Duodenal mucosa (tissue), 2 donors: ENCODE data around the gene HLA-E.
"Not testable (repeated sequence)": the region's sequence is repeated elsewhere in the genome, so short reads cannot be mapped to it uniquely, and the experiment has no call there.

Experiments
- H3K27ac ChIP-seq: one replicate; pipeline ENCODE4 v1.7.0; 2013; ENCODE audit warnings: low read depth, low read length
- H3K27me3 ChIP-seq, 2 donors: one replicate each; pipeline ENCODE4 v1.7.0; 2013; ENCODE audit warnings: low read length in 2 of 2, control low read depth in 1 of 2; ENCODE audit not compliant: insufficient read depth in 2 of 2, control insufficient read depth in 1 of 2
- H3K36me3 ChIP-seq, 2 donors: one replicate each; pipeline ENCODE4 v1.7.0; 2013; ENCODE audit warnings: low read length in 2 of 2, control low read depth in 1 of 2; ENCODE audit not compliant: insufficient read depth in 2 of 2, control insufficient read depth in 1 of 2
- H3K4me1 ChIP-seq, 2 donors: one replicate each; pipeline ENCODE4 v1.7.0; 2013; ENCODE audit warnings: low read length in 2 of 2, control low read depth in 1 of 2; ENCODE audit not compliant: insufficient read depth in 2 of 2, control insufficient read depth in 1 of 2
- H3K4me3 ChIP-seq, 2 donors: one replicate each; pipeline ENCODE4 v1.7.0; 2013; ENCODE audit warnings: low read length in 2 of 2, low read depth in 1 of 2
- H3K9ac ChIP-seq, 2 donors: one replicate each; pipeline ENCODE4 v1.7.0; 2013; ENCODE audit warnings: low read length in 2 of 2, low read depth in 1 of 2
- H3K9me3 ChIP-seq, 2 donors: one replicate each; pipeline ENCODE4 v1.7.0; 2013; ENCODE audit warnings: low read length in 2 of 2, control low read depth in 1 of 2; ENCODE audit not compliant: control insufficient read depth in 1 of 2

The HLA-E gene

GRCh38 chr6:30507849-30508827 is 18.8 kb downstream of the HLA-E start:
- H3K36me3 ChIP-seq: no peaks in the 10 kb centered on the region
- H3K4me3 ChIP-seq: no peak overlapping the region
- peaks cover 15 to 25% of the 10 kb centered on the region in 2 donors for H3K4me1 ChIP-seq
- H3K27me3 ChIP-seq: no peaks in the 10 kb centered on the region
- no peak overlapping the region for H3K9ac ChIP-seq
- no peaks in the 10 kb centered on the region for H3K9me3 ChIP-seq
- no peak overlapping the region for H3K27ac ChIP-seq

DNA sequence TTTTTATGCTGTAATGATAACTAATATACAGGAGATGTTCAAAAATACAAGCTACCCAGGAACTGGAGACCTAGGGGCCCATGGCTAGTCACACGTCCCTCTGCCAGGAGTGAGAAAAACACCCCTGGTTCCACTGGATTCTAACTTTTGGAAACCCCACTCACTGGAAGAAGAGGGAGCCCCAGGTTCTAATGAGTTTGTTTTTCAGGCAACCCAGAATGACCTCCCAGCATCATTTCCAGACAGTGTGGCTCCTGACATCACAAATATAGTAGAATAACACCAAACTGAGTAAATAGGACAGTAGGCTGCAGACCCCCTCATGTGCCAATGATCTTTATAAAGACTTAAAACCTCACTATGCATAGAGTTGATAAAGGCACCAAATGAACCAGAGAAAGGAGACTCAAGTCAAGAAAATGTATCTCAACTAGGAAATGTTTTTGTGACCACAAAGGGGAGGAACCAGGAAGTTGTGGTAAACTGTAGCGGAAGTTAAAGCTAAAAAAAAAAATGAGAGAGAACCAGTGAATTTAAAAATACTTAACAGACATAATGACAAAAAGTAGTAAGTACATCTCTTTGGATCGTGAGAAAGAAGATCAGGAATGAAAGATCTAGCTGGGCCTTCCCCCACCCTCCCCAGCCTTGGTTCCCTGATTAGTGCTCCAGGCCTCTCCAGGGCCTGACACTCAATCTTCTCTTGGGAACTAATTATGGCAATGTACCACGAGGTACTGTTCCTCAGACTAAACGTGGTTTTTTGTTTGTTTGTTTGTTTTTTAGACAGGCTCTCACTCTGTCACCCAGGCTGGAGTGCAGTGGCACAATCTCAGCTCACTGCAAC is 19.8 kb downstream of the HLA-E start:
- Histone ChIP-seq H3K4me1 (peaks cover 15 to 25% of the 10 kb centered on the region in 2 donors), H3K27ac (peak overlapping the region; percentile 30), H3K9ac (no peak overlapping the region)

GRCh38 chr6:30510419-30511168 is 21.3 kb downstream of the HLA-E start:
- H3K4me1 ChIP-seq: peaks cover 15 to 25% of the 10 kb centered on the region in 2 donors
- H3K9ac ChIP-seq: no peak overlapping the region
- H3K36me3 ChIP-seq: no peaks in the 10 kb centered on the region
- H3K27ac ChIP-seq: no peak overlapping the region
- H3K27me3 ChIP-seq: no peaks in the 10 kb centered on the region
- no peak overlapping the region for H3K4me3 ChIP-seq
- no peaks in the 10 kb centered on the region for H3K9me3 ChIP-seq

More for the DNA sequence above, 19.8 kb downstream of the HLA-E start:
- Histone ChIP-seq H3K9me3 (no peaks in the 10 kb centered on the region), H3K36me3 (no peaks in the 10 kb centered on the region), H3K27me3 (no peaks in the 10 kb centered on the region), H3K4me3 (peak overlapping the region in 1 of 2 donors; percentile 18)

- H3K27ac ChIP-seq: no peak overlapping the region
- H3K4me3 ChIP-seq: no peak overlapping the region
- peak overlapping the region in 1 of 2 donors; percentile 2 for H3K9ac ChIP-seq
- H3K4me1 ChIP-seq: peaks cover 15 to 25% of the 10 kb centered on the region in 2 donors
- no peaks in the 10 kb centered on the region for H3K9me3 ChIP-seq
- no peaks in the 10 kb centered on the region for H3K36me3 ChIP-seq
- no peaks in the 10 kb centered on the region for H3K27me3 ChIP-seq
Observed at GRCh38 chr6:30511169-30511546, 21.8 kb downstream of the HLA-E start.

DNA sequence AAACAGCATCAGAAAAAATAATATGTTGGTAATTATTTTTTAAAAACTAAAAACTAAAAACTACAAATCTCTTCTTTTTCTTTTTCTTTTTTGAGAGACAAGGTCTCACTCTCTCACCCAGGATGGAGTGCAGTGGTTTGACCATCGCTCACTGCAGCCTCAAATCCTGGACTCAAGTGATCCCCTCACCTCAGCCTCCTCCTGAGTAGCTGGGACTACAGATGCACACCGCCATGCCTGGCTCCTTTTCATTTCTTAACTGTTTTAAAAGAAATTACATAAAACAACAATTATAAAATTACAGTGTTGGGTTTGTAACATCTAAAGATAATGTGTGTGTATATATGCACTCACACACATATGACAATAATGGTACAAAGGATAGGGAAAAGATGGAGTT is 24.1 kb downstream of the HLA-E start:
- Histone ChIP-seq H3K9me3 (no peaks in the 10 kb centered on the region), H3K36me3 (no peaks in the 10 kb centered on the region), H3K9ac (no peak overlapping the region), H3K4me3 (no peak overlapping the region), H3K27ac (no peak overlapping the region), H3K27me3 (no peaks in the 10 kb centered on the region), H3K4me1 (peaks cover 6 to 13% of the 10 kb centered on the region in 2 donors)

DNA sequence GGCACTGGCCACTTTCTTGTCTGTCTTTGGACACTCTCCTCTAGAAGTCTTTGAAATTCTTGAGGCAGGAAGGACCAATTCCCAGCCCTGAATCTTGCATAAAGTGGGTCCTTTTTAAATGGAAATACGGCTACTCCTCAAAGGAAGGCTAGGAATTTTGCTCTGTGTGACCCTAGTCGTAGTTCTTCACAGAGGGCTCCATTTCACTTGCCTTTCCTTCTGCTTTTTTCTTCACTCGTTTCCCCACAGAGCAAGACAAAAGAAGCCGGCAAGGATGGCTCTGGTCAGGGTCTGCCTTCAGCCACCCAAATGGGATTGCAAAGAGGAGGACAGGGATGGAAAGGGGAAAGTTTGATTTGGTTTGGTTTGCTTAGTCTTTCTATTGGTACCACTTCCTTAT is 25.8 kb downstream of the HLA-E start:
- Histone ChIP-seq H3K4me1 (peaks cover 0 to 6% of the 10 kb centered on the region in 2 donors), H3K9me3 (no peaks in the 10 kb centered on the region), H3K36me3 (no peaks in the 10 kb centered on the region), H3K27me3 (no peaks in the 10 kb centered on the region), H3K4me3 (no peak overlapping the region), H3K9ac (no peak overlapping the region), H3K27ac (no peak overlapping the region)

DNA sequence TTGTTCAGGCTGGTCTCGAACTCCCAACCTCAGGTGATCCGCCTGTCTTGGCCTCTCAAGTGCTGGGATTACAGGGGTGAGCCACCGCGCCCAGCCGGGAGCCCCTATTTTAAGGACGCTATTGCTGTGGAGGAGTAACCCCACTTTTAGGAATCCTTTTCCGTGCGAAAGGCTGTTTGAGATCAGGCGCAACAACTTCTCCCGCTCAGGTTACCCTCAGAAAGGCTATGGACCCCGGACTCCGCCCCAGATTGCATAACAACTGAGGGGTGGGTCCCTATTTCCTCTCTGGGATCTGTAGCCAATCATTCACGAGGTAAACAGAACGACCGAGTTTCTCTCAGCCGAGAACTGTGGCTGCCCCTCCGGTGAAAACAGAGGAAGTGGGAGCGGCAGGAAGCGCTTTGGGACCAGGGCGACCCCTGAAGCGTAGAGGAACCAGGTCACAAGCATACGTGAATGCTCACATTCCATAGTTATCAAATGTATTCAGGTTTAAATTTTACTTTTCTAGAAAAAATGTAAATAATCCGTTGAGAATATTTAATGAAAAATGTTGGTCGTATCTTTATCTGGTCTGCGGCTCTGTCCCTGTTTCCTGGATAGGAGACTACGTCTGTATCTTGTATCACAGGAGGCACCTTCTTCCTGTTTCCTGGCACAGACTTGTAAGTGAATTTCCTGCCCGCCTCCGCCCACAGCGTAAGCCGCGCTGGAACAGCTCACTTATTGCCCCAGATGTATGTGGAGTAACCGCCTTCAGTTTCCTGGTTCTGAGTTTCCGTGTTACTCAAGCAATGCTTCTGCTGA is 26.8 kb downstream of the HLA-E start:
- Histone ChIP-seq H3K36me3 (no peaks in the 10 kb centered on the region), H3K27me3 (no peaks in the 10 kb centered on the region), H3K4me1 (peaks cover 0 to 4% of the 10 kb centered on the region in 2 donors), H3K4me3 (peak overlapping the region; percentile 74 to 78), H3K27ac (peak overlapping the region; percentile 82), H3K9me3 (no peaks in the 10 kb centered on the region), H3K9ac (peak overlapping the region; percentile 76 to 77)

DNA sequence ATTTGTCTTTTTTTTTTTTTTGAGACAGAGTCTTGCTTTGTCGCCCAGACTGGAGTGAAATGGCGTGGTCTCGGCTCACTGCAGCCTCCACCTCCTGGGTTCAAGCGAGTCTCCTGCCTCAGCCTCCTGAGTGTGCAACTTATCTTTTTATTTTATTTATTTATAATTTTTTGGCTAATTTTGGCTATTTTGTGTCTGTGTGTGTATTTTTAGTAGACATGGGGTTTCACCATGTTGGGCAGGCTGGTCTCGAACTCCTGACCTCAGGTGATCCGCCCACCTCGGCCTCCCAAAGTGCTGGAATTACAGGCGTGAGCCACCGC is 27.4 kb downstream of the HLA-E start:
- Histone ChIP-seq H3K9ac (peak overlapping the region in 1 of 2 donors; percentile 77), H3K4me3 (peak overlapping the region; percentile 74 to 78)
- not testable (repeated sequence) for H3K9me3 ChIP-seq, H3K36me3 ChIP-seq, H3K4me1 ChIP-seq, H3K27me3 ChIP-seq, H3K27ac ChIP-seq

DNA sequence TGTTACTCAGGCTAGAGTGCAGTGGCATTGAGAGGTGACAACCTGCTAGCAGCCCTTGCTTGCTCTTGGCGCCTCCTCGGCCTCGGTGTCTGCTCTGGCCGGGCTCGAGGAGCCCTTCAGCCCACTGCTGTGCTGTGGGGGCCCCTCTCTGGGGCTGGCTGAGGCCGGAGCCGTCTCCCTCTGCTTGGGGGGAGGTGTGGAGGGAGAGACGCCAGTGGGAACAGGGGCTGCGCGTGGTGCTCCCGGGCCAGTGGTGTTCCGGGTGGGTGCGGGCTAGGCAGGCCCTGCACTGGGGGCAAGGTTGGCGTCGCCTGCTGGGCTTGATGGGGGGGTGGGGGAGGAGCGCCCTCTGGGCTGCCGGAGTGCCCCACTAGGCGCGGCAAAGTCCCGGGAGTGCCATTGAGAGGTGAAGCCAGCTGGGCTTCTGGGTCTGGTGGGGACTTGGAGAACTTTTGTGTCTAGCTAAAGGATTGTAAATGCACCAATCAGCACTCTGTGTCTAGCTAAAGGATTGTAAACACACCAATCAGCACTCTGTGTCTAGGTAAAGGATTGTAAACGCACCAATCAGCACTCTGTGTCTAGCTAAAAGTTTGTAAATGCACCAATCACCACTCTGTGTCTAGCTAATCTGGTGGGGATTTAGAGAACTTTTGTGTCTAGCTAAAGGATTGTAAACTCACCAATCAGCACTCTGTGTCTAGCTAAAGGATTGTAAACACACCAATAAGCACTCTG is 28.6 kb downstream of the HLA-E start:
- not testable (repeated sequence) for H3K9ac ChIP-seq, H3K27me3 ChIP-seq, H3K4me1 ChIP-seq, H3K4me3 ChIP-seq, H3K27ac ChIP-seq, H3K9me3 ChIP-seq, H3K36me3 ChIP-seq
